GM19395 (cell line): Measurements from ENCODE around the gene FUBP3.
"Not testable (repeated sequence)": the region's sequence is repeated elsewhere in the genome, so short reads cannot be mapped to it uniquely, and the experiment has no call there.

Source experiments
- ATAC-seq: cut with Tn5 transposase; IDR thresholded peaks from one replicate; pipeline ENCODE4 v1.9.1; 2021; ENCODE audit warnings: mild to moderate bottlenecking, moderate library complexity; ENCODE audit not compliant: unreplicated experiment

The FUBP3 gene

GRCh38 chr9:130680836-130681768 lies 101.7 kb downstream of the FUBP3 start:
- ATAC-seq = no peak

- ATAC-seq = no peak
Observed at GRCh38 chr9:130681769-130682420, 102.5 kb downstream of the FUBP3 start.

- no peak for ATAC-seq
Observed at GRCh38 chr9:130682421-130683121, 103.2 kb downstream of the FUBP3 start.

- ATAC-seq = no peak
Observed at GRCh38 chr9:130685104-130685503, 105.7 kb downstream of the FUBP3 start.

- not testable (repeated sequence) for ATAC-seq
Observed at GRCh38 chr9:130685945-130686344, 106.6 kb downstream of the FUBP3 start.

DNA sequence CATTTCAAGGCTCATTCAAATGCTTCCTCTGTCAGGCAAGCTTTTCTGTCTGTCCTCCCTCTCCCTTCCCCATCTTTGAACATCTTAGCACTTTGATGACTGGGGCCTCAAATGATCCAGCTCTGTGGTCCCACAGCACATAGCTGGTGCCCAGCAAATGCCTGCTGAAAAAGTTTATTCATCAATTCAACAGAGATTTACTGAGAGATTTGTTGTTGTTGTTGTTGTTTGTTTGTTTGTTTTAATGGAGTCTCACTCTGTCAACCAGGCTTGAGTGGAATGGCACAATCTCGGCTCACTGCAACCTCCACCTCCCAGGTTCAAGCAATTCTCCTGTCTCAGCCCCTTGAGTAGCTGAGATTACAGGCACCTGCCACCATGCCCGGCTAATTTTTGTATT lies 108.2 kb downstream of the FUBP3 start:
- no peak for ATAC-seq
